ENCODE data around the gene AK3. TPM values are rescaled to one million over a fixed set of nuclear protein-coding genes. Genes with fewer than 3 reads are reported as not detected.

The AK3 gene
- total and polyA plus RNA-seq, 2 of the 8 experiments (the other 6 are each of a cell fraction or from before 2014, with no cell fraction given), result 8.9 to 30.0 TPM

- H3K4me2 ChIP-seq (ENCODE audit: insufficient read depth in 1 of 2, low read depth in 2 of 2, low read length in 2 of 2), result no peak overlapping the region
- H3K23me2 ChIP-seq (ENCODE audit: low read depth, low read length), result no peaks in the 10 kb centered on the region; the same call in 1 of the 2 replicates
- no peak overlapping the region for H4K91ac ChIP-seq (replicated peaks; ENCODE audit: insufficient read length, low read length)
- FAIRE-seq (no peak), DNase-seq (ENCODE audit: low read depth in 1 of 2, low spot score in 2 of 2) (no peak)
- no peak overlapping the region for H2AK5ac ChIP-seq (ENCODE audit: low read depth, low read length)
- H3K9ac ChIP-seq (replicated peaks in 1 of 4; ENCODE audit: extremely low read depth in 1 of 4, low read depth in 3 of 4, low read length in 3 of 4), result no peak overlapping the region
- no peaks in the 10 kb centered on the region for H3K36me3 ChIP-seq (ENCODE audit: control insufficient read depth in 2 of 4, insufficient read depth in 4 of 4, low read length in 3 of 4)
- no peak overlapping the region for H3K4ac ChIP-seq (replicated peaks; ENCODE audit: insufficient read length, low read depth, low read length)
- H3K27ac ChIP-seq (ENCODE audit: low read depth, low read length), result no peak overlapping the region
- no peak for TF ChIP-seq RFX5 (IDR thresholded peaks at IDR 0.05; ENCODE audit: borderline replicate concordance, low read depth, low read length)
- no peak for TF ChIP-seq JUN (IDR thresholded peaks at IDR 0.05; ENCODE audit: low read depth, low read length)
- no peak for TF ChIP-seq CTBP2 (IDR thresholded peaks at IDR 0.05; ENCODE audit: borderline replicate concordance, insufficient read depth, insufficient read length, low read length)
- TF ChIP-seq ASH2L (IDR thresholded peaks at IDR 0.05; ENCODE audit: low read length), result no peak
- TF ChIP-seq SUZ12 (IDR thresholded peaks at IDR 0.05; ENCODE audit: low read length), result no peak
- TF ChIP-seq RBBP5 (IDR thresholded peaks at IDR 0.05; ENCODE audit: borderline replicate concordance, low read depth, low read length), result no peak
- no peak for TF ChIP-seq PHF8 (conservative IDR thresholded peaks at IDR 0.05; ENCODE audit: low read depth, low read length)
- H2BK120ac ChIP-seq (replicated peaks; ENCODE audit: low read depth, low read length), result no peak overlapping the region
- no peaks in the 10 kb centered on the region for H3K4me1 ChIP-seq (replicated peaks in 1 of 4; ENCODE audit: control insufficient read depth in 3 of 4, insufficient read depth in 4 of 4, low read length in 3 of 4)
- POLR2A ChIA-PET (ENCODE audit: partially characterized antibody), result interaction anchor here (0.7 to 1.9 kb wide), 2 partner anchors 13 to 25 kb away, joined by 3 to 5 read pairs; partner anchors contain the start of gene RCL1
- H4K20me1 ChIP-seq (replicated peaks in 1 of 2; ENCODE audit: control insufficient read depth in 1 of 2, insufficient read depth in 2 of 2, low read length in 2 of 2), result no peaks in the 10 kb centered on the region
- no peak overlapping the region for H2BK5ac ChIP-seq (ENCODE audit: low read depth, low read length)
- H2BK12ac ChIP-seq (ENCODE audit: low read depth, low read length), result no peak overlapping the region
- H3K79me1 ChIP-seq (ENCODE audit: low read depth, low read length), result no peaks in the 10 kb centered on the region
- H3K14ac ChIP-seq (ENCODE audit: insufficient read length), result no peak overlapping the region
- H2BK15ac ChIP-seq (ENCODE audit: low read length), result no peak overlapping the region
- H3K56ac ChIP-seq (replicated peaks; ENCODE audit: insufficient read length, low read depth, low read length), result no peak overlapping the region
- H4K8ac ChIP-seq (ENCODE audit: extremely low read depth, insufficient read depth, low read length), result no peak overlapping the region; the same call in 1 of the 2 replicates
- H2BK20ac ChIP-seq (ENCODE audit: low read length), result no peak overlapping the region
- no peak overlapping the region for H3K4me3 ChIP-seq (ENCODE audit: extremely low read depth in 1 of 4, insufficient read depth in 2 of 4, low read depth in 3 of 4, low read length in 4 of 4)
- H3K23ac ChIP-seq (ENCODE audit: insufficient read length), result no peak overlapping the region
- no peak overlapping the region for H2AFZ ChIP-seq (ENCODE audit: low read length)
- no peak overlapping the region for H3K18ac ChIP-seq (ENCODE audit: extremely low read depth, low read length)
- no peaks in the 10 kb centered on the region for H3K9me3 ChIP-seq (ENCODE audit: insufficient read depth in 2 of 2, low read depth in 1 of 2, low read length in 1 of 2)
- no peaks in the 10 kb centered on the region for H3K27me3 ChIP-seq (replicated peaks in 1 of 4; ENCODE audit: control insufficient read depth in 3 of 4, extremely low read depth in 1 of 4, insufficient read depth in 3 of 4, low read length in 3 of 4)
- CTCF ChIA-PET (ENCODE audit: partially characterized antibody), result interaction anchor here (0.7 to 3.7 kb wide), 7 partner anchors 9 to 795 kb away, joined by 3 to 14 read pairs (median 3); no protein-coding TSS in a partner anchor
- no peaks in the 10 kb centered on the region for H3K79me2 ChIP-seq (ENCODE audit: control insufficient read depth in 1 of 2, insufficient read depth in 2 of 2, low read length in 2 of 2)
- no peak overlapping the region for H4K5ac ChIP-seq (ENCODE audit: insufficient read length, low read depth, low read length)
Observed at GRCh38 chr9:4768681-4769080, 27.7 kb upstream of the AK3 start.

Data from H1 (cell line).